ENCODE data around the gene COPA. TPM values are rescaled to one million over a fixed set of nuclear protein-coding genes. Genes with fewer than 3 reads are reported as not detected.

The COPA gene
- total and polyA plus RNA-seq, 2 experiments from 2014 or later, result 141 to 151 TPM

- H3K27me3 ChIP-seq, result no peaks in the 10 kb centered on the region
- no peaks in the 10 kb centered on the region for H3K36me3 ChIP-seq (replicated peaks; ENCODE audit: insufficient read depth, low read depth)
- H3K79me2 ChIP-seq, result peaks cover 52% of the 10 kb centered on the region
- H4K20me1 ChIP-seq (ENCODE audit: insufficient read depth, poor library complexity, severe bottlenecking), result peaks cover 3% of the 10 kb centered on the region
- TF ChIP-seq CTCF (IDR thresholded peaks at IDR 0.05; ENCODE audit: poor library complexity) (no peak), EZH2 (IDR thresholded peaks at IDR 0.05; ENCODE audit: borderline replicate concordance) (no peak), EZH2phosphoT487 (IDR thresholded peaks at IDR 0.05; ENCODE audit: low read depth, severe bottlenecking, unreplicated experiment) (no peak)
- peaks cover 6% of the 10 kb centered on the region for H3K4me1 ChIP-seq (ENCODE audit: insufficient read depth)
- no peak overlapping the region for H2AFZ ChIP-seq
- DNase-seq (ENCODE audit: low spot score), result no peak
- 70% methylated on average over 4 of the region's 4 CpGs for WGBS (ENCODE audit: low lambda C conversion rate, missing lambda C conversion rate)
- H3K9me2 ChIP-seq (replicated peaks; ENCODE audit: insufficient read depth), result no peaks in the 10 kb centered on the region
- no peak overlapping the region for H3K27ac ChIP-seq
- no peak overlapping the region for H3K4me2 ChIP-seq
- no peaks in the 10 kb centered on the region for H3K9me3 ChIP-seq (ENCODE audit: low read depth)
- no peak overlapping the region for H3K4me3 ChIP-seq
Measured at GRCh38 chr1:160346958-160347357, 3.9 kb upstream of the COPA start.

- no peaks in the 10 kb centered on the region for H3K36me3 ChIP-seq (replicated peaks; ENCODE audit: insufficient read depth, low read depth)
- no peak overlapping the region for H2AFZ ChIP-seq
- peaks cover 57% of the 10 kb centered on the region for H3K79me2 ChIP-seq
- H3K4me3 ChIP-seq, result no peak overlapping the region
- no peaks in the 10 kb centered on the region for H3K9me3 ChIP-seq (ENCODE audit: low read depth)
- peaks cover 7% of the 10 kb centered on the region for H3K4me1 ChIP-seq (ENCODE audit: insufficient read depth)
- H3K4me2 ChIP-seq, result no peak overlapping the region
- WGBS (ENCODE audit: low lambda C conversion rate, missing lambda C conversion rate), result 100% methylated on average over 10 of the region's 10 CpGs
- no peaks in the 10 kb centered on the region for H3K9me2 ChIP-seq (replicated peaks; ENCODE audit: insufficient read depth)
- H4K20me1 ChIP-seq (ENCODE audit: insufficient read depth, poor library complexity, severe bottlenecking), result peaks cover 8% of the 10 kb centered on the region
- H3K27me3 ChIP-seq, result no peaks in the 10 kb centered on the region
- TF ChIP-seq EZH2phosphoT487 (IDR thresholded peaks at IDR 0.05; ENCODE audit: low read depth, severe bottlenecking, unreplicated experiment) (no peak), EZH2 (IDR thresholded peaks at IDR 0.05; ENCODE audit: borderline replicate concordance) (no peak), CTCF (IDR thresholded peaks at IDR 0.05; ENCODE audit: poor library complexity) (no peak)
- no peak overlapping the region for H3K27ac ChIP-seq
- no peak for DNase-seq (ENCODE audit: low spot score)
Measured at GRCh38 chr1:160346463-160346862, 3.4 kb upstream of the COPA start.

- peaks cover 72% of the 10 kb centered on the region for H3K79me2 ChIP-seq
Measured at GRCh38 chr1:160344936-160345335, 1.9 kb upstream of the COPA start.

More at GRCh38 chr1:160344936-160345335, 1.9 kb upstream of the COPA start:
- TF ChIP-seq CTCF (IDR thresholded peaks at IDR 0.05; ENCODE audit: poor library complexity), result no peak
- no peak for TF ChIP-seq EZH2phosphoT487 (IDR thresholded peaks at IDR 0.05; ENCODE audit: low read depth, severe bottlenecking, unreplicated experiment)
- TF ChIP-seq EZH2 (IDR thresholded peaks at IDR 0.05; ENCODE audit: borderline replicate concordance), result no peak
- H3K4me2 ChIP-seq, result no peak overlapping the region
- H3K27me3 ChIP-seq, result no peaks in the 10 kb centered on the region
- H3K36me3 ChIP-seq (replicated peaks; ENCODE audit: insufficient read depth, low read depth), result no peaks in the 10 kb centered on the region
- H3K9me3 ChIP-seq (ENCODE audit: low read depth), result no peaks in the 10 kb centered on the region
- no peak overlapping the region for H3K4me3 ChIP-seq
- no peak for DNase-seq (ENCODE audit: low spot score)
- WGBS (ENCODE audit: low lambda C conversion rate, missing lambda C conversion rate), result over 99% methylated on average over 6 of the region's 6 CpGs
- H4K20me1 ChIP-seq (ENCODE audit: insufficient read depth, poor library complexity, severe bottlenecking), result peaks cover 23% of the 10 kb centered on the region
- H3K27ac ChIP-seq, result no peak overlapping the region
- H2AFZ ChIP-seq, result no peak overlapping the region
- no peaks in the 10 kb centered on the region for H3K9me2 ChIP-seq (replicated peaks; ENCODE audit: insufficient read depth)
- H3K4me1 ChIP-seq (ENCODE audit: insufficient read depth), result peaks cover 12% of the 10 kb centered on the region

All from hepatocyte (in vitro differentiated cells).